Brain pericyte (primary cell): ENCODE data around the gene DMXL2.
"Not testable (repeated sequence)": the region's sequence is repeated elsewhere in the genome, so short reads cannot be mapped to it uniquely, and the experiment has no call there.

ENCODE experiments used
- DNase-seq: peaks from one replicate; pipeline ENCODE4 v3.0.0-alpha.2; 2012; ENCODE audit warnings: low read depth, low spot score

DMXL2 gene

DNA sequence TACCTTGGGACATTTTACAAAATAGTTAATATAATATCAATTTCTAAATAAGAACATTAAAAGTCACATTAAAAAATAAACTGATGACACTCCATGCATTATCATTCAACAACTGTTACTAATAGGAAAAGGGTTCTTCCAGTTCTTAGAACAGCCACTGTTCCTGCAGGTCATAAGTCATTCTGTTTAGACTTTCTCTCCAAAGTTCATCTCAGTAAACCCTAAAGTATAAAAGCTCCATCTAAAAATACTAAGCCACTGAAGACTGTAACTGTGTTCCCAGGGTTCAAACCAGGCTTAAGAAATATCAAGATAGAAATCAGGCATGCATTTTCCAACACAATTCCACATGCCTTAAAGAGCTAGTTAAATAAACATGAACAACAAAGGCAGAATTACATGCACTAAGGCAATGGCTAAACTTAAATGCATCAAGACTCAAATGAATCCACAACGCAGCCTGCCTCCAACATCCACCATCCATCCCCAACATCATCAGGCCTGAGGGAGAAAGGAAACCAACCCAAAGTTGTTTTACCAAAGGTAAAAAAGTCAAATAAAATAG lies 46.2 kb downstream of the DMXL2 start:
- no peak for DNase-seq

DNA sequence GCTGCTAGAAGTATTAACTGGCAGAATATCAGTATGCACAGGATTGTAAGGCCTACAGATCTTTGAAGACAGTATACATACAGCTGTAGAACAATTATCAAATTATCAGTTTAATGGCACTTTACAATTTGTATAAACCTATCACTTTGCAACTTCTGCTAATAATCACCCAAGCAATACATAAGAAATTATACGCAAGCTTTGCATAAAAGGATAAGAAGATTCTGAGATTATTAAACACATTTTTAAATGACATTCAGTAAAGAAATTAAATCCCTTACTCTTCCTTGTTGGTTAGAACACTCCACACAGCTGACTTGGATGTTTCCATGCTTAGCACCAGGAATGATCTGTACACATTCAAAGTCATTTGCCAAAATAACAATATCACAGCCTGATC lies 46.8 kb downstream of the DMXL2 start:
- no peak for DNase-seq

DNA sequence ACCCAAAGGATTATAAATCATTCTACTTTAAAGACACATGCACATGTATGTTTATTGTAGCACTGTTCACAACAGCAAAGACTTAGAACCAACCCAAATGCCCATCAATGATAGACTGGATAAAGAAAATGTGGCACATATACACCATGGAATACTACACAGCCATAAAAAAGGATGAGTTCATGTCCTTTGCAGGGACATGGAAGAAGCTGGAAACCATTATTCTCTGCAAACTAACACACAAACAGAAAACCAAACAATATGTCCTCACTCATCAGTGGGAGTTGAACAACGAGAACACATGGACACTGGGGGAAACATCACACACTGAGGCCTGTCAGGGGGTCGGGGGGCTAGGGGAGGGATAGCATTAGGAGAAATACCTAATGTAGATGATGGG lies 49.2 kb downstream of the DMXL2 start:
- DNase-seq, result not testable (repeated sequence)

DNA sequence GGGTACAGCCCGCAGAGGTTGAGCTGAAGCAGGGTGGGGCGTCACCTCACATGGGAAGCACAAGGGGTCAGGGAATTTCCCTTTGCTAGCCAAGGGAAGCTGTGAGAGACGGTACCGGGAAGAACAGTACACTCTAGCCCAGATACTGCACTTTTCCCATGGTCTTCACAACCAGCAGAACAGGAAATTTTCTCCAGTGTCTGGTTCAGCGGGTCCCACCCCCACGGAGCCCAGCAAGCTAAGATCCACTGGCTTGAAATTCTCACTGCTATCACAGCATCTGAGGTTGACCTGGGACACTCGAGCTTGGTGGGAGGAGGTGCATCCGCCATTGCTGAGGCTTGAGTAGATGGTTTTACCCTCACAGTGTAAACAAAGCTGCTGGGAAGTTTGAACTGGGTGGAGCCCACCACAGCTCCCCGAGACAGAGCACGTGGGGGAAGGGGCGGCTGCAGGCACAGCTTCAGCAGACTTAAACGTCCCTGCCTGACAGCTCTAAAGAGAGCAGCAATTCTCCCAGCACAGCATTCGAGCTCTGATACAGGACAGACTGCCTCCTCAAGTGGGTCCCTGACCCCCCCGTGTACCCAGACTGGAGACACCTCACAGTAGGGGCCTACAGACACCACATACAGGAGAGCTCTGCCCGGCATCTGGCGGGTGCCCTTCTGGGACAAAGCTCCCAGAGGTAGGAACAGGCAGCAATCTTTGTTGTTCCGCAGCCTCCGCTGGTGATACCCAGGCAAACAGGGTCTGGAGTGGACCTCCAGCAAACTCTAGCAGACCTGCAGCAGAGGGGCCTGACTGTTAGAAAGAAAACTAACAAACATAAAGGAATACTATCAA lies 53.4 kb downstream of the DMXL2 start:
- not testable (repeated sequence) for DNase-seq

DNA sequence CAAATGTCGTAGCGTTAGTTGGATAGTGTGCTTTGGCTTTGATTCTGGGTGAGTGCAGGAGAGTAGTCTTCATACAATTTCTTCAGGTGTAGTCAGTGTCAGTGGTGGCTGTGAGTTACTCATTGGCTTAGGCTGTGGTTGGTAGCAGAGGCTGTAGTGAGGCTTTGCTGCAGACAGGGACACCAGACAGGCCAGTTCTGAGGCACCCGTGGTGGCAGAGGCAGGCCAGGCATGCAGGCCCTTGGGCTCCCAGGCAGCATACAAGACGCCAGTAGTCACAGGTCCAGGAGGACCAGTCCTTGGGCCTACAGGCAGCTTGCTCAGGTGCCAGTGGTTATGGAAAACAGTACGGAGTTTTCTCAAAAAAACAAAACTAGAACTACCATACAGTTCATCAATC lies 61.3 kb downstream of the DMXL2 start:
- no peak for DNase-seq

DNA sequence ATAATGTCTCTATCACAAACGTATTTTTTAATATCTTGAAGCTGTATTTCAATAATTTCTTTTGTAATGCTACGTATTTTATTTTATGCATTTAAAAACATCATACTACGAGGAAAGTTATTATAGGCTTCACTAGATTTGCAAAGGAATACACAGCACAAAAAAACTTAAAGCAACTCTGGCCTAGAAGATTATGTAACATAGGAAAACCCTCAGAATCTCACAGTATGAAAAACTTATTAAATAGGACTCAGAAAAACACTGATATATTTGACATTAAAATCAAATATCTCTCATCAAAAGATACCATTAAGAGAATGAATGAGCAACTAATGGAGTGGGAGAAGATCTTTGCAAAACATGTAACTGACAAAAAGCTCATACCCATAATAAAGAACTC lies 63.7 kb downstream of the DMXL2 start:
- no peak for DNase-seq

DNA sequence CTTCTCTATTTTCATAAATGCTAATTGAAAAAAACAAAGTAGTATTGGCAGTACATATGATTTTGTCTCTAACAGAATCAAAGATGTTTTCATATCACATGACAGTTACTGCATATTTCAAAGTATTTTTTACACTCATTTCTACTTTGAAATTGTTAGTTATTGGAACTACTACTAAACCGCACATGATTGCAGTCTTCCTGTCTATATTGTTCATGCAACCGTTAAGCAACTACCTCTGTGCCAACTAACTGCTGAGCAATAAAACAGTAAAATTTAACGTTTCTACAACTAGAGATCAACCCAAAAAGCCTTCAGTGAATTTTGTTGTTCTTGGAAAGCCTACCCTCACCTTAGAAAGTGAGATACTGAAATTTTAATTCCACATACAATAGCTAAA lies 64.2 kb downstream of the DMXL2 start:
- no peak for DNase-seq

DNA sequence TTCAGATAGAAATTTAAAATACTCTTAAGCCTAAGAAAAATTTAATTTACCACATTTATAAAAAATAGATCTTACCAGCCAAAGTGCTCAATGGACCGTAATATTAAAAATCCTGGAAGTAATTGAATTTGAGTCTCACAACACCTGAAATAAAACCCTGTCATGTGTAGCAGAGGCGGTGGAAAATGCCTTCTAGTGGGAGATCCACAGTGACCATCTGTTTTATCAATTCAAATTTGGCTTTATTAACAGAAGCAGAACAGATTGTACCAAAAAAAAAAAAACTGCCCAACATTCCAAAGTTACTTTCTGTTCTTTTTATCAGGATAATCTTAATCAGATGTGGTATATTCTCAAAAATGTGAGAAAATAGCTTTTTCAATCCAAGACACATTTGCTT lies 71.7 kb downstream of the DMXL2 start:
- DNase-seq, result no peak

DNA sequence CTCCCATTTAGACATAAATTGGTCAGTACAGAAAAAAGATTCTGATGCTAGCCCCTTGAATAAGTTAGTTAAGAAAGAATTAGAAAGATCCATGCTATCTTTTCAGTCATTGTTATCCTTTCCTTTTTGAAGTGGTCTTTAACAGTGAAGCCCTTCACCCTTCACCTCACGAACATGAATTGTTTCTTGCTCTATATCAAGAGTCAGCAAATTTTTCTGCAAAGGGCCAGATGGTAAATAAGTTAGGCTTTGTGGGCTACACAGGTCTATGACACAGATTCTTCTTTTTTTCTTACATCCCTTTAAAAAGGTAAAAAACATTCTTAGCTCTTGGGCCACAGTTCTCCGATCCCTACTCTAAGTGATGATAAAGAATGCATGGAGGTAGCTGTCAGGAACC lies 74.9 kb downstream of the DMXL2 start:
- DNase-seq, result no peak

DNA sequence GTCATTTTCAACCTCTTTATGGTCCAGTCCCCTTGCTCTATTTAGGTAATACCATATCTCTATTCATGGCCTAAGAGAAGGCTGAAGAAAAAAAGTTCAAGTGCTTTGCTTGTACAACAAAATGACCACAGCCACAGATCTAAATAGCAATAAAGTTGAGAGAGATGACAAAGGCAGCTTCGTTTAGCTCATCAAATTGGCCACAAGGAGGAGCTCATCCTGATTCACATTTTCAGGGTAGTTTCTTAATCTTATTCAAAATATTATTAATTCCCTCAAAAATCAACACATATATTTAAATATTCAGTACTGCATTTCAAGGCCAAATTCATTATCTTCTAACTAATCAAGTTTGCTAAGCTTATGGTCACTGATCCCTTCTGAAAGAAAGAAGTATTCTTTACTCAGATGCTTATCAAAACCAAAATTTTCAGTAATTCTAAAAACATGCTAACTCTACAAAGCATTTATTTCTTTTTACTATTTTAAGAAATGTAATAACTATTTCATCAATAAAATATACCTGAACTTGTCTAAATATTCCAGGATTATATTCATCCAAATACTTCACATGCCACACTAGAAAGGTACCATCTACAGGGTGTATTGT lies 85.5 kb downstream of the DMXL2 start:
- no peak for DNase-seq

DNA sequence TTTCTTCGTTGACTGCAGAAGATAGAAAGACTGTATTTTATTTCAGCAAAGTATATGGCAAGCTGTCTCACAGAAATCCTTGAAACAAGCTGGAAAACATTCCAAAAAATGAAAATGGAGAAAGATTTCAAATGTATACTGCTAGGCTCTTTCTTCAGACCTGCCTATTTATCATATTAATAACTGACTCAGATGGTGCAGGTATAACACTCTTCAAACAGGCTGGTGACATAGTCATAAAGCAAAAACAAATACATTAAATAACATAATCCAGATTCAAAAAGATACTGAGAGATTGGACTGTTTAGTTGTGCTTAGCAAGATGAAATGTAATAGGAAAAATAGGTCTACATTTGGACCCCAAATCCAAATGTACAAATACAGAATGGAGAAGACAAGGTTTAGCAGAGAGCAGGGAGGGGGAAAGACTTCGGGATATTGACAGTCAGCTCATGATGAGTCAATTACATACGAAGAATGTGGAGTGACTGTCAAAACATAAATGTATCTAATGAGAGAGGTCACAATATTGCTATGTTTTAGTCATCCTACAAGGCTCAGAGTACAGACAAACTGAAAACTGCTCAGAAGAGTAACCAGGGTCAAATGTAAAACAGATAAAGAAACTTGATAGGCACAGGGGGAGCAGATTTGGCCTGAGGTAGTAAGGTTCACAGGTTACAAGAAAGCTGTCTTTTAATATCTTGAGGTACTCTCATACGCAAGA lies 88.7 kb downstream of the DMXL2 start:
- DNase-seq, result no peak

DNA sequence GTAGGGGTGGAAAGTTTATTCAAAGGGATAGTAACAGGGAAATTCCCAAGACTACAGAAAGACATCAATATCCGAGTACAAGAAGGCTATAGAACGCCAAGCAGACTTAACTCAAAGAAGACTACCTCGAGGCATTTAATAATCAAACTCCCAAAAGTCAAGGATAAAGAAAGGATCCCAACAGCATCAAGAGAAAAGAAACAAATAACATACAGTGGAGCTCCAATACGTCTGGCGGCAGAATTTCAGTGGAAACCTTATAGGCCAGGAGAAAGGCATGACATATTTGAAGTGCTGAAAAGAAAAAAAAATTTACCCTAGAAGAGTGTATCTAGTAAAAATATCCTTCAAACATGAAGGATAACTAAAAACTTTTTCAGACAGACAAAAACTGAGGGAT lies 95.6 kb downstream of the DMXL2 start:
- no peak for DNase-seq

DNA sequence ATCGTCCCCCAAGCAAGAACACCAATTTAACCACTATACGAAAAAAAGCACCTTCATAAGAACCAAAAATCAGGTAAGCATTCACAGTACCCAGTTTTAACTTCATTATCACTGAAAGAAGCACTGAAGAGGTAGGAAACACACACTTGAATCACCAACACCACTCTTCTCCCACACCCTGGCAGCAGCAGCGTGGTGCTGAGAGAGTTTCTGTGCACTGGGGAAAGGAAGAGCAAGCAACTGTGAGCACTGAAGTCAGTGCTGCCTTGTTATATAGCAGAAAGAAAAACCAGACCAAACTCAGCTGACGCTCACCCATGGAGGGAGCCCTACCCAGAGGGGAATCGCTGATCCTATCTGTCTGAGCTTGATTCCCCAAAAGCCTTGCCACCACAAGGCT lies 98.2 kb downstream of the DMXL2 start:
- no peak for DNase-seq

DNA sequence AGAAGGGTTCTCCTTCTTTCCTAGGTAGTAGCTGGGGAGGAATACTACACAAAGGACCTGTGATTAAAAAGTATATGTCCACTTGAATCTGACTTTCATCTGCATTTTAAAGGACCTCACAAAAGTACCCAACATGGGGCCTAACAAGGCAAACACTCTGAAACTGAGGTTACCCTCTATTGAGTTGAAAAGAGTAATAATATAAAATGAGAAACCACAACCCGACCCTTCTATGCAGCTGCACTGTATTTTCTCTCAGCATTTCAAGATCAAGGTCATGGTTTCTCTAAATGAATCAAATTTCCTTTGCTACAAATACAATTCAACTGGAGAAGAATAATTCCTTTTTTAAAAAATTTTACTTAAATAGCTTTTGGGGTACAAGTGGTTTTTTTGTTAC lies 106.3 kb downstream of the DMXL2 start:
- DNase-seq, result no peak

DNA sequence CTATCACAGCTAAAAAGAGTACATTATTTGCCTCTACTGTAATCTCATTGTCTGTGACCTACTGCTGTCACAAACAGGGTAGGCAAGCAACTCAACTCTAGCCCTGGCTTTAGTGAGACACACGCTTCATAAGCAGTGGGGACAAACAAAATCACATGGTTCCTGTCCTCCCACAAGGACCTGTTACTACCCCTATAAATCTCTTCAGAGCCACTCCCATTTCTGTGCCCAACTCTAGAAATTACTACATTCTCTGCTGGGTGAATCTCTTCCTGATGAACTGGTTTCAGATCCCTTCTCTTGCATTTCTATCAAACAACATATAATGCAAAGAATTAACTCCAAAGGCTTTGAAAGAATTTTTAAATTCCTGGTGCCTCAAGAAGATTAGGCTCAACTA lies 117.3 kb downstream of the DMXL2 start:
- DNase-seq, result no peak

DNA sequence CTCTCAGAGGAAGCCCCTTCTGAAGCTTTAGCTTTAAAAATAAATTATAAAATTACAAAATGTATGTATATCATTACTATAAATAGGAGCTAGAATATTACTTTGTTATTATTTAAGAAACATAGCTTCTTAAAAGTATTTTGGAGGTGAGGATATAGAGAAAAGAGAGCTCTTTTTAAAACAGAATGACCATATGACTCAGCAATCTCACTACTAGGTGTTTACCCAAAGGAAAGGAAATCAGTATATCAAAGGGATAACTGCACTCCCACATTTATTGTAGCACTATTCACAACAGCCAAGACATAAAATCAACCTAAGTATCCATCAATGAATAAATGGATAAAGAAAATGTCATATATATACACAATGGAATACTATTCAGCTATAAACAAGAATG lies 119.6 kb downstream of the DMXL2 start:
- no peak for DNase-seq

DNA sequence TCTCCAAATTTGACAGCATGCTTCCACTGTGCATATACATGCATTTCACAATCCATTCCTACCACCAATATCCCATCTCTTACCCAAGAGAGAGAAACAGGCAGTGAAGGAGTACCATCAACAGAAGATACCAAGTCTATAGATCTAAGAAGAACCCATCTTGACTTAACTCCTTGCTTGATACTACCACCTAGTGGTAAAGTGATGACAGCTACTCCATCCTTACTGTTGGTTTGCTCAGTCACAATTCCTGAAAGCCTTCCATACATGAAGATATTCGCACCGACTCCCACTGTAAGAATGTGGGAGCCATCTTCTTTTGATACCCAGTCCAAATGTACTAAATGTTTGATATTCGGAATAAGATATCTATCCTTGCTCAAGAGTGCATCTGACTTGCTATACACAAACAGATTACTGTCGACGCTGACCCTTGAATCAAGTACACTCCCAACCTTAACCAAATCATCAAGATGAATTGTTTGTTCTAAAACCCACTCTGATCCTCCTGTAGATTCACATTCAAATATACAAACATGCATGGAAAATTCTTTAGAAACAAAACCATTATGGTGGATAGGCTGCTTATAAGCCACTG lies 123.1 kb downstream of the DMXL2 start:
- DNase-seq, result peak; percentile 8

DNA sequence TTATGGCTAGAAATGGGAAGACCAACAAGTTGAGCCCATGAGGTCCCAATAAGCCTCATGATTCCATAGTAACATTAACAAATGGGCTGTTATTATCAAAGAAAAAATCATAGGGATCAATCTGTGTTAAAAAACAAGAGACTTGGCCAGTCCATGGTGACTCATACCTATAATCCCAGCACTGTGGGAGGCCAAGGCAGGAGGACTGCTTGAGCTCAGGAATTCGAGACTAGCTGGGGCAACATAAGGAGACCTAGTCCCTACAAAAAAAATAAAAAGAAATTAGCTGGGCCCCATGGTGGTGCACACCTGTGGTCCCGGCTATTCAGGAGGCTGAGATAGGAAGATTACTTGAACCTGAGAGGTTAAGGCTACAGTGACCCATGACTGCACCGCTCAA lies 124.8 kb downstream of the DMXL2 start:
- DNase-seq, result no peak

DNA sequence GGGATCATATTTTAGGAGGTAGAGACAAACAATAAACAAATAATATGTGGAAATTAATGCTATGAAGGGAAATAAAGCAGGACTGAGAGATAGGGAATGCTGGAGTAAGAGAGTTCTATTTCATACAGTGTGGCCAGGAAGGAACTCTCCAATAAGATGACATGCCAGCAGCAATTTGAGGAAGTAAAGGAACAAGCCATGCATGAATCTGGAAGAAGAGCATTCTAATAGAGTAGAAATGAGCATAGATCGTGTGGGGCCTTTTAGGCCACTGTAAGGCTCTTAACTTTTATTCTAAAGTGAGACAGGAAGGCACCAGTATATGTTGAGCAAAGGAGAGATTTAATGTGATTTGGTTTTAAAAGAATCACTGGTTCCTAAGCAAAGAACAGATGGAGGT lies 126.3 kb downstream of the DMXL2 start:
- DNase-seq, result no peak

DNA sequence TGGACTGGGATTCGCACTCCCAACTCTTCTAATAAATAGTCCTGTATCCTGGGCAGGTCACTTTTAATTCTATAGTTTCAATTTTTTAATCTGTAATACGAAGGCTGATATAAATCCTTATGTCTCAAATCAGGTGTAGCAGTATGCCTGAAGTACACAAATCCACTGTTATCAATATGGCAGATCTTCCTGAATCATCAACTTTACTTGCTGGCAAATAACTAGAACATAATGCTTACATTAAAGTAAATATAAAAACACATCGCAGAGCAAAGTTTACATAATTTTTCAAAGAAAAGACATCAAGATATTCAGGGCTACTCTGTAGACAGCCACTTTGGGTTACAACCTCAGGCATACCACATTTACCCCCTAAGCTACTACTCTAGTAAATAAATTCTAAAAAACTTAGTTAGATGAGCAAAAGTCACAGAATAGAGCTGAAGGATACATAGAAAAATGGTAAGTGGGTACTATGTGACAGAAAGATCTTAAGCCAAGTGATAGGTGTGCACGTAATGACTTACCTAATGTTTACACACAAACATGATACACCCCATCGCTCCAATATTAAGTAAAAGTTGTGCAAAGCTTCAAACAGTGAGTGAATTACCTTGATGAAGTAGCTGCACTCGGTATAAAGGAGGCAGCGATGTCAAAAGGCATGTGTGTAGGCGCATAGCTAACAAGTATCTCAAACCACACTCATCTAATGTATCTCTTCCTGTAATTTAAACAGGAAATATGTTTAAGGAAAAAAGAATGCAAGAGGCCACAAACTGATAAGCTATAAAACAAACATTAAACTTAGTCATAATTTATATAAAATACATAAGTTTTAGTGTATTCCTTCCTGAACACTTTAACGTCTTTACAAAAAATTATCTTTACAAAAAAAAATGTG lies 127.9 kb downstream of the DMXL2 start:
- DNase-seq, result no peak

DNA sequence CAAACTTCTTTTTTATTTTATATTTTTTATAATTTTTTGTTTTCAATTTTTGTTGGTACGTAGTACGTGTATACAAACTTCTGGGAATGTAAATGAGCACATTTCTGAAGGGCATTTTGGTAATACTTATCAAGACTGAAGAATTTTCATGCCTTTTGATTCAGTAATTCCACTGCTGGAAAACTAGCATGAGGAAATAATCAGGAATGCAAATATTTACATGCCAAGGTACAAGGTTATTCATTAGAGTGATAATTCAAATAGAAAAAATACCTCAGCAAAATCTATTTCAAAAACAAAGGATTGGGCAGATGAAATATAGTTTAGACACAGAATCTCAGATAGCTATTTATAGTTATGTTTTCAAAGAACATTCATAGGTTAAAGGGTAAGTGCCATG lies 128.7 kb downstream of the DMXL2 start:
- no peak for DNase-seq
